Activated CD8-positive, alpha-beta memory T cell treated with anti-CD3 and anti-CD28 coated beads for 4 hours (primary cell): Measurements from ENCODE around the gene DPP4.

Experiments used
- DNase-seq, 2 donors: peaks; one replicate each; pipeline ENCODE4 v3.0.0-alpha.2; 2020; ENCODE audit warnings: low read depth in 2 of 2

DPP4 gene

DNA sequence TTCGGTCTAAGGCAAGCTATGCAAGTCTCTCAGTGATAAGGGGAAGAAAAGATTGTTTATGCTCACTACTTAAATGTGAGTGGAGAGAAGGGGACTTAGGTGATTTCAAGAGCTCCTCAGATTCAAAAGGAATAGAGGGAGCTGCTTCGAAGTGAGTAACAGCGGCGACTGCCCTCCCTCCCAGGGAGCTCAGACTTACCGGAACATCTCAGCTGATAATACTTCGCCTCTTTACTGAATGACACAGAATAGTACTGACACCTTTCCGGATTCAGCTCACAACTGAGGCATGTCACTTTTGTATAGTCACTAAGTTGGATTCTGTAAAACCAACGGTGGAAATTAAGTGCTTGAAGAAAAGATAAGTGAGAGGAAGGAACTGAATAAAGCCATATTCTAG lies 55.5 kb downstream of the DPP4 start:
- no peak for DNase-seq

DNA sequence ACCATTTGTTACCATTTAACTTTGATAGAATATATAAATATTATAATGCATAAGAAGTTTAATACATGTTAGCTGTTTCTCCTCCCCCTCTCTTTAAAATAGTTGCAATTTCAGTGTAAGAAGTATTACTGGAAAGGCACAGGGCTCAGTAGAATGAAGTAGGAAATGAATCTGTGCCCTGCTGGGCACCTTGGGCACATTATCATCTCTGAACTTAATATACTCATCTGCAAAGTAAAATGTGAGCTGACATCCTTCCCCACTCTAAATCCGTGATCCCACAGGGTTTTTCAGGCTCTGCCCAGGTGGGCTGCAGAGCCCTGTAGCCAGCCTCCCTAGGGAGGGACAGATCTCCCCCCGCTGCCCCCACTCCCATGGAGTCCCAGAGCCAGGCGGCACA lies 56.8 kb downstream of the DPP4 start:
- no peak for DNase-seq

DNA sequence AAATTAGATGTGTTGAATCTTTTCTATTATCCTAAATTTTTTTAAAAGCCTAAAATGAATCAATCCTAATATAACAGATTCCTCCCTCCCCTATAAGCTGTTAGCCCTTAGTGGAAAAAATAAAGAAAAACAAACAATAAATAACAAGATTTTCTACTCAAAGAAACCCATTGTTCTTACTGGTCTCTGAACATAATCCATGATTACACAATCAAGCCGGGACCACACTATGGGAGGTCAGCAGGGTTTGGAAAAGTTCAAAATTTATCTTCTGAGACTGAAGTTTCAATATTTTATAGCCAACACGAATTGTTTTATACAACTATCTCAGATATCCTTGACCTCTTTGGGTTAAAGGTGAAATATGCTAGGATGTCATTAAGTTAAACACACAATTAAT lies 57.9 kb downstream of the DPP4 start:
- DNase-seq: no peak

DNA sequence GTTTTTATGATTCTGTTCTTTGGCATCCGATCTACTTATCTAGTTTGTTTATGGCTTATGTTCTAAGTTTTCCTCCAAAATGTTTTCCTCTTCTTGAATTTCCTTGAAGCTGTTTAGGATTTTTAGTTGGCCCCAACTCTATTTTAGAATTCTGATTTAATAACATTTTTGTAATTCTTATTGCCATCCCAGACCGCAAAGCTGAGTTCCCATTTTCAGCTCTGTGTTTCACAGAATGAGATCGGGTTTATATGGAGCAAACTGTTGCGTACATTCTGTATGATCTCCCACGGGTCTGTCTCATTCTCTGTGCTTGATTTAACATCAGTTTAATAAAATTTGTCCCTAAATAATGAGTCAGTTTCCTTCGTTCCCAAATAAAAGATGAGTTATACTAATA lies 59.3 kb downstream of the DPP4 start:
- DNase-seq: no peak

DNA sequence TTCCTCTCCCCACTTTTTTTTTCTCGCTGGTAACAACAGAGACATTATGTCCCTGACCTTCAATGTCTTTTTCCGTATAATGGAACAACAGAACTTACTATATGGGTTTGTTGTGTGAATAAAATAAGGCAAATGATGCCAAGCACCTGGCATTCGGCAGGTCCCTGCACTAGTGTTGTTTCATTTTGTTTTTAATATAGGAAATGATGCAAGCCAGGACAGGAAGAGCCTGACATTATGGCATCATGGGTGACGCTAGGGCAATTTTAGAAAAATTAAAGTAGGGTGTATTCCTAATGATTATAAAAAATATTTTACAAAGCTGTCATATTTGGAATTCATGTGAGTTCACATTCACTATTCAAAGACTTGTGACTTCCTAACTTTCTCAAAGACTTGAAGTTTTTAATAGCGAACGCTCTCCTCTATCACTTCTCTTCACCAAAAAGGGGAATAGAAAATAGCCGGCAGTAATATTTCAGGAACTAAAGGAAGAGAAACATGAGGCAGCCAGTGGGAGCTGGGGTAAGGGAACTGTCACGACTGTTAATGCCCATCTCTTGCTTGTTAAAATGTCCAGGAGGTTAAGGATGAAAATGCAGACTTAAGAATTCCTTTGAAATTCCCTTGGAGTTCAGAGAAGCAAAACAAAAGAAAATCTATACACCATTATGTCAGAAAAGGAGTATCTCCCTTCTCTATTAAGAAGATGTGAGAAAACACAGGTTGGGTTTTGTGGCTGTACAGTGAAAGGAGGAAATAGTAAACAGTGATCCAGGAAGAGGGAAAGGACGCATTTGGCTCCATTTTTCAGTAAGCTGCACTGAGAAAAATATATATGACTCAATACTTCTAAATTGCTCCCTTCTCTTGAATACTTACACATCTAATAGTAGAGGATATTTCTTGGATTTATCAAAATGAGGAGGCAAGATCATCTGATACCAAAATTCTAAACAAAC lies 60.2 kb downstream of the DPP4 start:
- no peak for DNase-seq

DNA sequence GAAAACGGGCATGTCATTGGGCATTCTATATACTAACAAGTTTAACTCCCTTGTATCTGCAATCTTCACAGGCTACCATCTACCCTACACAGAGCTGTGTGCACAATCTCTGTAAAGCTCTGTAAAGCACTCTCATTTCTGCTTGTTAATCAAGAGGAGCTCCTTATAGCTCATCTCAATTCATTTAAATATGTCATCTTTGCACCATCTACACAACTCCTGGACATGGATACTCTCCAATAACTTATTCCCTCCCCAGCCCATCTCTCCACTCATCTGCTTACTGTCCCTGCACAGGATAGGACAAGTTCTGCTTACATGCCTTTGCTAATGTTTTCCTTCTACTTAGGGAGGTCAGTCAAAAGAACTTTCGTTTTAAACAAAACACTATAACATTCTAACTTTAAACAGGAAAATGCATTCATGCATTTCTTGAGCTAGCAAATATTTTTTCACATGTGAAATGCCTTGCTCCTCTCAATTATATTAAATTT lies 61.4 kb downstream of the DPP4 start:
- DNase-seq: no peak

DNA sequence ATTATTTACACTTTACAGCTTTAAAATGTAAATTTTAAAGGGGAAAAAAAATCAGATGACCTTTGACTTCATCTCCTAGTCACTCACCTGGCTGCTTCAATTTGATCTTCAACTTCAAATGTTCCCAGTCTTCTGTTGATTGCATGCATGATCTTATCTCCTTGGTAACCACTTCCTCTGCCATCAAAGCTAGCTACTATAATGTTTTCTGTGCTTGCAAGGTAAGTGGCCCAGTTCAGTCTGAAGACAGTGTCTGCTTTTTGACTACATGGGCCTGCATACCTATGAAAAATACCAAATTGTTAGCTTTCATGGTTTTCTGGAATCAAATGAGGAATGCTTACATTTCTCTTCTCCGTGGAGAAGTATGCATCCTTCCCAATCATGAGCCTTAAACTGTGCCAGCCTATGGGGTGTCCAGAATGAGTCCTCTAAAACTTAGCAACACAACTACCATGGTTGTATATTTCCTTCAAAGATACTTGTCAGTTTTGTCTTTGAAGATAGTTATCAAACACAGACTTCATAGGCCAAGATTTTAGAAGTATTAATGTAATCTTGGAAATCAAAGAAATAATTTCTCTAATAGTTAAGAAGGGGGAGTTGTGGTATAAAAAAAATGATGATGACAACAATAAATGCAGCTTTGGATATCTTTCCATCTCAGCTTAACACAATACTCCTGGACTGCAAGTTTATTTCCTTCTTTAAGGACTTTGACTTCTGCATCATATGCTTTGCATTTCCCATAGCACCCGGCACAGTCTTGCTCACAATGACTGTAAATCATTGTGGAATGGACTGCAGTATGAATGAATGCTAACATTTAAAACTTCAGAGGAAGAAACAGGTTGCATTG lies 62.1 kb downstream of the DPP4 start:
- DNase-seq: no peak

DNA sequence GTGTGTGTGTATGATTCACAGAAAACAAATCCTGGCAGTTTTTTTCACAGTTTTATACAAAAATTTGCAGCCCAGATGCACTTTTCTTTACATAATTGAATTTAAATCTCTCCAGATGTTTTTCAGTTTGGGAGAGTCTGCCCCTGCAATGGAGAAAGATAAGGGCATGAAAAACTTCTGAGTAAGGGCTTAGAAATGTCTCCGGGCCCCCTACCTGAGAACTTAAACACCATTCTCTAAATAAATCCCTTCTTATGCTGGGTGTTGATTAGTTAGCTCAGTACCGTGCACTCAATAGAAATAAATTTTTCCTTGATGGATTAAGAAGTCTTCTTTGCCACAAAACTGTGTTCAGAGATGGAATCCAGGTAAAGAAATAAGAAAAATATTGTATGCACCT lies 64.5 kb downstream of the DPP4 start:
- no peak for DNase-seq

DNA sequence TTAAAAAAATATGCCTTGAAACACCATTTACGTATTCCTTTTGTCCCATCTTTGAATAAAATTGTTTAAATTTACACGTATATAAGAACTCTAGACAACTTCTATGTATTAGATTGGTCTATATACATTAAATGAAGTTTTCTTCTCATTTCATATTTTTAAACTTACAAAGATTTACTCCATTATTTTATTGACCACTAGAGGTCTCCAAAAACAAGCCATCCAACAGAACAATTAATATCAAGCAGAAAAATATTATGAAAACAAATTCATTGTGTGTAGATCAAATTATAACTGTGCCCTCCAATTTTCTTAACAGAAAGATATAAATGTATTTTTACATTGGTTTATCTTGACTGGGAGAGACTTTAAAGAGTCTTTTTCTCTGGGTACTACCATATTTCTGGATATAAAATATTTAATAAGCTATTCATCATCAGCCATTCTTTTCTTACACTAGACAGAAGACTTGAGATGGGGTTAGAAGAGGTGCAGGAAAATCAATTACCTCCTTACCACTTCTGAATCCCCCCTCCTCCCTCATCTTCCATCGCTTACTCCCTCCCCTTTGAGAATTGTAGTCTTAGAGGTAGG lies 66.5 kb downstream of the DPP4 start:
- DNase-seq: no peak

DNA sequence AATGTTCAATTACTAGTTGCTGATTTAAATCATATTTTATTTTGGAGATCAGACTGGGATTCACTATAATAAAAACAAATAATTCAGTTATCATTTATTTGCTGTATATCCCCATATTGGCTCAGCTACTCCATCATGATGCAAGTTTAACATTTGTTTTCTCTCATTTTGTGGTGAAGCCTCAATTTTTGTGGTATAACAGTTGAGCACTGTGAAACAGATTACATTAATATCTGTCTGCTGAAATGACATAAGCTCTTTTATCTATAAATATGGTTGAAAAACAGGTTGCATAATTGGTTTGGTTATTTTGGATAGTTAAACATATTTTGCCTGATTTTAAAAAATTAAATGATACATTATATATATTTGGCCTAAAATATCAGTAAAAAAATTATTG lies 67.7 kb downstream of the DPP4 start:
- no peak for DNase-seq

DNA sequence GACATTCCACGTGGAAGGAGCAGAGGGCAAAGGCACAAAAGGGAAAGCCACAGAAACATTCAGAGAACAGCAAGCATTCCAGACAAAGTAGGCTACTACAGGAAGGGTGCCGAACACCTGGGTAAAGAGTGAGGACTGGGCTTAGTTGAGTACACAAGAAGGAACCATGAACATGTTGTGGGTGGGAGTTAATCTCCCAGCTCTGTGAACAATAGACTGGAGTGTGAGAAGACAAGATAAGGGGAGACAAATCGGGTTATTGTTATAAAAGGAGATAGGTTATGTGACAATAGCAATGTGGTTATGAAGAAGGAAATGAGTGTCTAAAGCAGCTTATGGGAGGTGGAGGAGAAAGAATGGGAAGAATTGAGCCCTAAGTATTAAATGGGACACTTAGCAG lies 70.0 kb downstream of the DPP4 start:
- DNase-seq: no peak

DNA sequence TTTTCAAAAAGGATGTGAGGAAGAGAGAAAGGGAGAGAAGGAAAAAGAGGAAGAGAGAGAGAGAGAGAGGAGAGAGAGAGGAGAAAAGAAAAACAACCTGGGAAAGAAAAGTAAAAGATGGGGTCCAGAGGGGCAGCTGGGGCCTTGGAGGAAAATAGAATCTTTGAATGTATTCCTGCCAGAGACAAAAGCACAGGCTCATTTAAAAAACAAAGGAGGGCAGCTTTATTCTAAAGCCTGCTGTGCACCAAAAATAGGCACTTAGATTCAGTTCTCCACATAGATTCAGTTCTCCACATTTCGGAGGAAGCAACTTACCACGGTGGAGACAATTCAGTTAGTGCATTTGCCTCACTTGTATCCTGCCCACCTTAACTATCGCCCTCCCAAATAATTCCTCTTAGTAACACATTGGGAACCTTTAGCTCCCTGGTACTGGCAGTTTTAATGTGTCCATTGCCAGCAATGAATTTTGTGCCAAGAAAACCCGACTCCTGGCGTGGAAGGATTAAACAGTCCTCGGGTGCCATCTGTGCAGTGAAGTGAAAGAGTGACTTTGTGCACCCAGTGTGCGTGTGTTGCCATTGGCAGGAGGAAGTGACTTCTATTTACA lies 71.3 kb downstream of the DPP4 start:
- DNase-seq: no peak

DNA sequence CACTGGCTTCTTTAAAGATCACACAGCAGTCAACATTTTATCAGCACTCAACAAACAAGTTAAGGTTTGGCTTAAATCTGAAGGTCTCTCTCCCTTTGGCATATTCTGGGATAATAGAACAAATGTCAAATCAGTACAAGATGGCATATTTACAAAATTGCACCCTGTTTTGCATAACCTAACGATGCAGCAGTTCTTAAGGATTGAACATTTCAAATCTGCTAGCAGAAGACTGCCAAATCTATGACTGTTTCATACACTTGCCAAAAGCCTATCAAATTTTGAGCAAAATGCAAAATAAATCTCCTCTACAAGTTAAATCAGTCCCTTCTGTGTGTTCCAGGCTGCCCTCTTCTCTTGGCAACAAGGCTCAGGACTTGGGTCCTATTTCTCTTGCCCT lies 73.6 kb downstream of the DPP4 start:
- DNase-seq: no peak

DNA sequence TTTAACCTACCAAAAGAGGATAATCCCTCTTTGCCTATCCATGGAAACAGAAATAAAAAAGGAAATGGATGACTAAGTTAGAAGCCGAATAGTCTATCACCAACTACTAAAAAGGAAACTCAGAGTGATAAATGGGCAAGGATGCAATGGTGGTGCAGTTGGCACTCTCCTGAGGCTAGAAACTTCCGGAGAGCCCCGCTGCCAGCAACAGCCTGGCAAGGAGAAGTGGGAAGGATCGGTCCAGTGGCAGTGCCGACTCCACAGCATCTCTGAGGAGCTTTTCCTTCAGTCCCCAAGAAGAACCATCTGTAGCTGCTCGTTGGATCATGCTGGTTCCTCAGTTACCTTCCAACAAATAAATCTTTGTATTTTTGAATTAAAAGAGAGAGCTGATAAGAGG lies 74.7 kb downstream of the DPP4 start:
- no peak for DNase-seq

DNA sequence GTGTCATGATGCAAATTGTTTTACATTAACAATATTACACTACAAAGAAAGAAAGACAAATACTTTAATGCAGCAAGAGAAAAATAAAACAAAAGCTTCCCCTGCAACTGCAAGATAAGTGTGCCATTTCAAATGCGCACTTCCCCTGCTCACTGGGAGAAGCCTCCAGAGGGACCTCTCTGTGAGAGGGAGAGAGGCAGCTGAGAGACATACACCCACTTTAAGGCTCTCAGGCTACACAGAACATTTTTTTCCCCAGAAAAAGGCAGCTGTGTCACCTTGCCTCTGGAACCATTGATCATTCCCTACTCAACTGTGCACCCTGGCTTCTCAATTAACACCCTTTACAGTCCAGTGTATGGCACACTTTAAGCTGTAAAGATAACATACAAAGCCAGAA lies 75.2 kb downstream of the DPP4 start:
- DNase-seq: no peak

DNA sequence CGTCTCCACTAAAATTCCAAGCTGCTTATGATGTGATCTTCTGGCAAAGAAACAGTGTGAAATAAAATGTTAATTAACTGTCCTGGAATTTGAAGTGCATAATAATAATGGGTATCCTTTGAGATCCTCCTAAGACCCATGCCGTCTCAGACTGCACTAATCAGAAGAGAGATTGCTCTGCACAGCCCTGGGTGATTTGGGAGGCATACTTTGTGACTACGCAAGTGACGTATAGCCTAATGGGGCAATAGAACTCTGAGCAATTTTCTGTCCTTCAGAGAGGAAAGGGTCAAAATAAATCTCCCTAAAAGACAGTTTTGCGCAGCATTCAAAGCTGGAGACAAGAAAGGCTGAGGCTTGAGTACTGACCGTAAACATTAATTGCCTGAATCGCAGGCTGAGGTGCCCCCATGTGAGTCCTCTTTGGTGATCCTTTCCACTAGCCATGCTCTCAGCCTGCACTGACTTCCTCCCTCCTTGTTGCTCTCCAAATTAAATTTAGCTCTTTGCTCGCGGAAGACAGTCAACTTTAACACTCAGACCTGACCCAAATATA lies 76.0 kb downstream of the DPP4 start:
- DNase-seq: no peak

DNA sequence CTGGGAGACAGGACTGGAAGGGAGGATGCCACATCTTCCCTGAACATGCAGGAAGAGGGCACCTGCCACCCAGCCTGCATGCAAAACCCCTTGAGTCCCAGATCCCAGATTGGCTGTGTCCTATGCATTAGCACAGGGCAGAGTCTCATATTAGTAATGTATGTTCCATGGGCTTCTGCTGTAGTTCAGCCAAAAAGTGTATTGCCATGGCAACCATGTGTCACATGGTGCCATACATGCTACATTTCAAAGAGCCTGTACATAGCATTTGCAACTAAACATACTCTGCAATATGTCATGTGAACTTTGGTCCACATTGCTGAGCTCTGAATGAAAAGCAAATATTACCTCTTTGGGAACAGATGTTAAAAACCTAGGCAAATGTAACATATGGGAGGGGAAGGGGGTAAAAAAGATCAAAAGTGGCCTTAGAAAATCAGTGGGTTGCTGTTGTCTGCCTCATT lies 78.4 kb downstream of the DPP4 start:
- DNase-seq: no peak

DNA sequence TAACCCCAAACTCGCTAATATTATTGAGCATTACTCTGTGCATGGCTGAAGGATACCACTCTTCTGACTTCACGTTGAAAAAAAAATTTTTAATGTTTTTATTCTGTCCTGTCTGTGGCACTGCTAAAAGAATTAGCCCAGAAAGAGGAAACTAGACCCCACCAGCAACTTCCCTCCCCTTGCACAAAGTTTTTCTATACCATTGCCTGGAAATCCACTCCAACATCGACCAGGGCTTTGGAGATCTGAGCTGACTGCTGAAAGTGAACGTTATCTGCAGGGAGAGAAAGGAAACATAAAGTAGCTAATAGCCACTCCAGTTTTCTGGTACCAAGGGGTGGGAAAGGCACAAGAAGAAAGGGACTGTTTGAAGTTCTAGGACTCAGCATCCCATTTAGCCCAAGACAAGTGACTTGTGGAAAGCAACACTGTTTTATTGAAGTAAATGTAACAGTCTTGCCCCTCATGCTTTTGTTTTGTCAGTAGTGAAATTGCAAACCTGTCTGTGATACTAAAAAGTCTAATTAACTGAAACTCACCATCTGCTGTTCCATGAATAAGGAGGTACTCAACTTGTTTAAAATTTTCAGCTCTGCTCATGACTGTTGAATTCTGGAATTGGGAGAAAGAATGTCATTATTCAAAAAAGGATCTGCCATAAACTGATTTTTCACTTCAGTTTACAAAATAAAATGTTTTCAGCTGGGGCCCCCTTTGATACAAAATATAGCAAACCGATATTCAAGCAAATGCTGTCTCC lies 79.1 kb downstream of the DPP4 start:
- DNase-seq: no peak

DNA sequence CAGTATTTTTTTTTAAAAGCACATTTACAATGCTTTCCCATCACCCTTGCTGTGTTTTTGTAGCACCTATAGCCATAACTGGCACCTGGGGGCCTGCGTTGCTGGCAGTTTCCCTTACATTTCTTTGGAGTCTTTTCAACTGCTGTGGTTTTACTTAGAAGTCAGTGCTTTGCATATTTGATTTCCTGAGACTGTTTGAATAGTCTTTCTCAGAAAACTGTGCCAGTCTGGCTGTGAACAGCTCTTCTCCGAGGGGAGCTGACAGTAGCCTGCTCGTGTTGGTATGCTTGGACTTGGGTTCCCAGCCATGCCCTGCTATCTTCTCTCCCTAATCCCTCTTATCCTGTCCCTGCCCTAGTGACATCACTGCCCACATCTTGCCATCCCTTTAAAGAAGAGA lies 81.5 kb downstream of the DPP4 start:
- DNase-seq: peak in 1 of 2 donors; percentile 31

DNA sequence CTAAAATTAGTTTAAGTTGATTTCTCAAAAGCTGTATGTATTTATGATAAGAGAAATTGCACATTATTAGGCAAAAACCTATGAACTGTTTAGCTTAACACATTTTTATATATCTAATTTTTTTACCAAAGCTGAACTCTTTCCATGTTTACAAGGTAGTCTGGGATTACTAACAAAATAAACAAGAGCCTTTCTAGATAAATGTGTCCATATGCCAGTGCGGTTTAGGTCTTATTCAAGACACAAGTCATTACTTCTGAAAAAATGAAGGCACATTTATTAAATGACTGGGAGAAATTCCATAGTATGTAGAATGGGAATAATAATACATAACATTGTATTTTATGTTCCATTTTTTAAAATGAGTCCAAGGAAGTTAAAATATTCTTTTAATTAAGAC lies 82.0 kb downstream of the DPP4 start:
- DNase-seq: no peak

DNA sequence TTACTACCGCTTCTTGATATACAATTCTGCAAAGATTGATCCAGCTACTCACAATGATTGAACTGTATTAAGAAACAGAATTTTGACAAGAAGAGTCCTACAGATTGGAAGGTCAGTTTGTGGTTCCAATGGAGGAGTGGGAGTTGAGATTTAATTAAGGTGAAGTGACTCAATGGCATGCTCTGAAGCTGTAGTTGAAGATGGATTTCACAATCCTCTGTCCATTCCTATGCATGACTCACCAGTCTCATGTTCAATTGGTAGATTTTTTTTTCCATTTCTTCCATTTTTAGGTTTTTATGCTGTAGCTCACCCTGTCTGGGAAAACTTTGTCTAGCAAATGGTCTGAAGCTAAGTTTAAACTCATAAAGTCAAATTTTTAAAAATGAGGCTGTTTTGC lies 83.3 kb downstream of the DPP4 start:
- no peak for DNase-seq
